Right forelimb (tissue), 1 donor: ENCODE data around the gene ACTN1.

Experiments
- DNase-seq: peaks from one replicate; pipeline ENCODE4 v3.0.0-alpha.2; 2018

The ACTN1 gene

DNA sequence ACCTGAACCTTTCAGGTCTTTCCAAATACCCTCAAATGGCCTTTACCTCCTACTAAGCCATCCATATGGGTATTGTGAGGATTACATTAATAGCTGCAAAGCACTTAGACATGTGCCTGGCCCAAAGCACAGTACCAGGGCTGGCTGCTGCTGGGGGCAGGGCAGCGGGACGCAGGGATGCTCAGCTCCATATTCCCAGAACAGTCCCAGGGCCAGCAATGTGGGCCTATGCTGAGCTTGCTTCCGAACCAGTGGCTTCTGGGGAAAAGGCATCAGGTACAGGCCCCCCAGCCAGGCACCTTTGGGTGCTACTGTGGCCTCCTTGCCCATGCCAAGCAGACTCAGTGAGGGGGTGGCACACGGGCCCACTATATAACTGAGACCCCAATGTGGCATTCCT, 10.4 kb downstream of the ACTN1 start:
- no peak for DNase-seq

DNA sequence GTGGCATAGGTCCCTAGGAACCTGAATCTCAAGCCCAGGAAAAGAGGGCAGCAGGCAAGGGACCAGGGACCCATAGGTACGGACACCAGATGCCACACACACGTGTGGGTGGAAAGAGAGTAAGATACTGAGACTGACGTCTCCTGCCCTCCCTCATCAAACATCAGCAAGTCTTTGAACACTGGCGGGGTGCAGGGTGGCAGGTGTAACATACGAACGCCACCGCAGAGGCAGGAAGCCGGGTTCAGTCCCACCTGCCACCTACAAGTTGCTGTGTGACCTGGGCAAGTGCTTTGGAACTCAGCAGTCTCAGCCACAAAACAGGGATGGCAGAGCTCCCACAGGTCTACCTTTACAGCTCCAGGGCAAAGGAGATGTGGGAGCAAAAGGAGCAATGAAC, 11.1 kb downstream of the ACTN1 start:
- no peak for DNase-seq

DNA sequence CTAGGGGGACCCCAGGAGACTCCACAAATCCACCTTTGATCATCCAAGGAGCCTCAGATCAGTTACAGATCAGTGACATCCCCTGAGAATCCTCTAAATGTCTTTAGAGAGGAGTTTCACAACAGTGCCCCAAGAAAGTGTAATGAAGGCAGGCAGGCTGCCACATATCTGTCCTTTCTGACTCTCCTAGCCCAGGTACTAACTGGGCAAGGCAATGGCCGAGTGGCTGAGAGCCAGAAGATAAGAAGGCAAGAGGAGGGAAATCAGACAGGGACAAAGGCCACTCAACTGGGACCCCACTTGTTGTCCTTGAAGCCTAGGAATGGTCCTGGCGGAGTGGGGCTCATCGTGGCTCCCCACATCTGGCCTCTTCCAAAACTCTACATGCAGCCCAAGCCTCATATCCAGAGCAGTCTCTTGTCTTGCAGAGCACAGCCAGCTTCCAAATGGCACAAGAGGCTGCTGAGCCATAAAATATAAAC, 11.6 kb downstream of the ACTN1 start:
- no peak for DNase-seq

DNA sequence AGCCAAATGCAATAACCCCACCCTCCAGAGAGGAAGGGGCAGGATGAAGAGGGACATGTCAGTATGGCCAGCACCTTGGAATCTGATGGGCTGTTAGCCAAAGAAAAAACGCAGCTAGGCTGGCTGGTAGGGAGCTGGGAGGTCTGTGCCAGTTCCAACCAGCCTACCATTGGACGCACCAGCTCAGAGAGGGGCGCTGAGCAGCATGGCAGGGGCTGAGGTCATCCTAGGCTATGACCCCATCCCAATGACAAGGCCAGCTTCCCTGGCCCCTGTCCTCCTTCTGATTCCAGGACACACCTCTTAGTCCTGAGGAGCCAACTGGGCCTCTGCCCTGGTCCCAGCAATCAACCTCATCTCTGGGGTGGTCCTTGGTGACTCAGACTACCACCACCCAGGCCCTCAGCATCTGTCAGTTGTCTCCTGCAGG, 12.2 kb downstream of the ACTN1 start:
- DNase-seq = no peak

DNA sequence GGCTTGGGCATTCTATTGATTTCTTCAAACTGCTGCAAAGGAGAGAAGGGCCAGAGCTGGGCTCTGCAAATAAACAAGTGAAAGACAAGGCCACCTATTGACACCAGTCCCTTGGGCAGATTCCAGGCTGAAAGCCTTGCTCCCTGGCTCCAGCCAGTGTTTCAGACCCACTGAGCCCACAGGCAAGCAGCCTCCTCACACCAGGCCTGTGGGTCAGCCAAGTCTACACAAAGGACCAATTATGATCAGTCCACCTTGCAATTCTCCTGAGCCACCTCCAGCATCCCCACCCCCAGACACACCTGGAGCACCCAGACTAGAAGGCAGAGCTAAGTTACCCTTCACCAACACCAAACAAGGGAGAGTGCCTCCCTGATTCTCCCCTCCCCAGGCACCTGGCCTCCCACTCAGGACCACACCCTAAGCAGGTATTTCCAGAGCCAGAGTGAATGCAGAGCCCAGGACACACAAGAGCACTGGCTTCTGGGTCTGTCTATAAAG, 13.8 kb downstream of the ACTN1 start:
- no peak for DNase-seq

GRCh38 chr14:68964300-68965093, 14.6 kb downstream of the ACTN1 start:
- DNase-seq = no peak

DNA sequence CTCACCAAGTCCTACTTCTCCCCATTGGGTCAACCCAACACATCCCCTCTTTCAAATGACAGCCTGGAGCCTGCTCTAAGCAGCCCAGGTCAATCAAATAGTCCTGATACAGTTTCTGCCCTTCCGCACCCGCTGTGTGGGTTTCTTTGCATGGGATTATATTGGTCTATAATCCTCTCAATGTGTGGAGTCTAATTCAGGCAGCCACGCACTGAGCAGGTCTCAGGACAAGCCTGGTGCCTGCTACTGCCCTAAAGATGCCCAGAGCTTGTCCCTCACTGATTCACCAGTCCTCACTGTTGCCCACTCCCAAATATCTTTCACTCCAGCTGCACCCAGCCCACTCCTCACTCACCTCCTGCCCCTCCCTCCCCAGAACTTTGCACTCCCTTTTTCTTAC, 16.4 kb downstream of the ACTN1 start:
- no peak for DNase-seq

DNA sequence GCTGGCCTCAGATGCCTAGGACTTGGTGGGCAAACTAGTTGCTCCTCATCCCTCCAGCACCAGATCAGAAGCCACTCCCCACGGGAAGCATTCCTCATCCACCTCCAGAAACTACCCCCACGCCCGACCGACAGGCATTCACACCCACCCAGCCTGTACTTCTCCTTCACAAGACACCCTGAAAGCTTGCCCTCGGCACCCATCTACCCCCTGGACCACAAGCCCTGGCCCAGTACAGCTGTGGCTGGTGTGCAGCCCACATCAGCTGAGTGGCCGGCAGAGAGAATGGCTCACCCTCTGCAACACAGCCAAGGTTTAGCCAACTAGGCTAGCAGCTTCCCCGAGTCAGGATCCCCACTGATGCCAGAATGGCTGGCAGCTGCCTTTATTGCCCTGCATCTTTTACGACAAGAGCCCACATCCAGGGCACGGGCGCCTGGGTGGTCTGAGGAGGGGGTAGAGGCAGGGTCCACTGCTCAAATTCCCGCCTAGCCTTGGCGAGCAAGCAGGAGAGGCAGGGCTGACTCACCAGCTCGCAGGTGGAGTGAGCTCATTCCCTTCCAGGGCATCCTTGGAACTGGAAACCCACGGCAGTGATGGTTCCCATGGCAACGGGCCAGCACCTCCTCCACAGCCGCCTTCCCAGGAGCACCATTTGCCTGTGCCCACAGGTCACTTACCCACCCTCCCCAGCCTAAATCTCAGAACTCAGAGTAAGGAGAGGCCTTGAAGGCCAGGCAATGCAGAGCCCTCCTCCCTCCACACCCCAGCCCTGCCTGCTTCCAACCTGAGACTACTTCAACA, 17.1 kb downstream of the ACTN1 start:
- DNase-seq = no peak

DNA sequence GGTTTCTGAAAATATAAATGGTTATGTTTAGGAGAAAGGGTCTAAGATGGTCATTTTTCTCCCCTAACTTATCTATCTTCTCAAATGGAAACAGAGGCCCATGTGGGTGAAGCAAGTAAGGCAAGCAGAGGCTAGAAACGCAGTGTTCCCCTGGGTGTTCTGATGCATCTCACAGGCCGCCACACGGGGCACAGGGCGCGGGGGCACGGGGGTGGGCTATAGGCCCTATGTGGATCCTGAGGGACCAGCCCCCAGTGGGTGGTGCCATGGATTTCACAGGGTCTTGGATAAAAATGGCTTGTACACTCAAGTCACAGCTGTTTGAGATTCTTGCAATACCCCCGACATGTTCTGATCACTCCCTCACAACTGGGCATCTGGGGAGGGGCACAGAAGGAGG, 17.7 kb downstream of the ACTN1 start:
- DNase-seq = no peak

DNA sequence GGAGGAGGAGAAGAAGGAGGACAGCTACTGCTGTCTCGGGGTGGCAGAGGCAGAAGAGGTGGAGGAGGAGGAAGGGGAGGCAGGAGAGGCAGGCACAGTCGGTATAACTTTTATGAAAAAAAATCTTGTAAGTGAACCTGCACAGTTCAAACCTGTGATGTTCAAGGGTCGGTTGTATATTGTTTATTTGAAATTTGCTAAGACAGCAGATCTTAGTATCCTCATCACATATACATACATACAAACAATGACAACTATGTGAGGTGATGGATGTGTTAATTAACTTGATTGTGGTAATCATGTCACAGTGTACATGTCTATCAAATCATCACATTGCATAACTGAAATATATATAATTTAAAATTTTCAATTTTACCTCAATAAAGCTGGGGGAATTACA, 19.0 kb downstream of the ACTN1 start:
- DNase-seq = no peak

DNA sequence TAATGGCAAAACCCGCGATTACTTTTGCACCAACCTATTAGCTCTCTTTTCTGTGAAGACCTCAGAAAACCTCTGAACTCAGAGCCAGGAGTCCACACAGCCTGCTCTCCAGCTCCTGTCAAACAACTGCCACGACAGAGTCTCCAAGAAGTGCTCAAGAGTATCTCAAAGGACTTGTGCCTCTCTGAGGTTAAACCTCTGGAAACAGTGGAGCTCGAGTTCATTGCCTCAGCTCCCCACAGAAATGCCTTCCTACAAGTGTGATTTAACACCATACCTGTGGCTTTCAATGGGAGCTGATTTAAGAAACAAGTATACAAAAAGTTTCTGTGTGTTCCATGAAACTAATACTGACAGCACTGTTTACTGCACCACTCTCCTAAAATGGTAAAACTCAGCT, 20.1 kb downstream of the ACTN1 start:
- DNase-seq = no peak

DNA sequence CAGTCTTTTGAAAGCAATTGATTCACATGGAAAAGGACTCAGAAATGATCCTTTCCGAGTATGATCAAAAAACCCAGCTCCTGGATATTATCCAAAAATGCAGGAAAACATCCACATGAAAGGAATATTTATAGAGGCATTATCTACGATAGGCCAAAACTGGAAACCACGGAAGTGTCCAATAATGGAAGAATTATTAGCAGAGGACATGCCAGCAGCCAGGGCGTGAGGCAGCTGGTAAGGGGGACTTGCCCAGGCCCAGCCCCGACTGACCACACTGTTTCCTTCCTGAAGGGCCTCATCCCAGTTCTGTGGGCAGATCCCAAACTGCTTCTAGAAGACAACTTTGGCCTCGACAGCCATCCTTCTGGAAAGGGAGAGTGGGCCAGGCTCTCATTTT, 20.5 kb downstream of the ACTN1 start:
- DNase-seq = no peak

DNA sequence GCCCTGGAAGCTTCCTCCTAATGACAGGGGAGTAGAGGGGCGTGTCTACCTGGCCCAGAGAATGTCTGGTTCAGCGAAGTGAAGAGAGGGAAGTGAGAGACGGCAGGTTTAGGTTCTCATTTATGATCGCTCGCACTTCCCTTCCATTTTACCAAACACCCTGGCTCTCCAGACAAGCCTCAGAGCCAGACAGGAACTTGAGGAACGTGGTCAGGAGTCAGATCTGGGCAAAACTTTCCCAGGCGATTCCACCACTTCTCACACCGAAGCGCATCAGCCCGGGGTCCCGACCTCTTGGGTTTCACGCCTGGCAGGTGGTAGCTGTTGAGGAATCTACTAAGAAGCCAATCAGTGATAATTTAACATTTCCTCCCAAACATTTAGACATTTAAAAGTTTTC, 21.3 kb downstream of the ACTN1 start:
- no peak for DNase-seq

DNA sequence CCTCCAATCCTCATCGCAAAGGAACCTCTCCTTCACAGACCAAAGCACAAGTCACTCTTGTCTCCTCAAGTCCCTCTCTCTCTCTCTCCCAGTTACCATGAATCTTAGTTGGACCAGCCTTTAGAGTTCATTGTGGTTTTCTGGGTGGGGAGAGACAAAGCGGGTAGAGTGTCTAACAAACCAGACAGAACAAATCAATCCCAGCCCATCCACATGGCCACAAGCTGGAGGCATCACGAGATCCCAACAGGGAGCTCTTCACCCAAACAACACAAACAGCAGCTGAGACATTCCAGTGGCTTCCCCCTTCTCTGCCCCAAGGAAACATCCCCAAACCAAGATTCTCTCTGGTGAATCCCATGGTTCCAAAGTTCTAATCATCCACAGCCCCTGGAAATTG, 22.4 kb downstream of the ACTN1 start:
- DNase-seq = no peak

GRCh38 chr14:68955851-68956179, 23.3 kb downstream of the ACTN1 start:
- DNase-seq = no peak

DNA sequence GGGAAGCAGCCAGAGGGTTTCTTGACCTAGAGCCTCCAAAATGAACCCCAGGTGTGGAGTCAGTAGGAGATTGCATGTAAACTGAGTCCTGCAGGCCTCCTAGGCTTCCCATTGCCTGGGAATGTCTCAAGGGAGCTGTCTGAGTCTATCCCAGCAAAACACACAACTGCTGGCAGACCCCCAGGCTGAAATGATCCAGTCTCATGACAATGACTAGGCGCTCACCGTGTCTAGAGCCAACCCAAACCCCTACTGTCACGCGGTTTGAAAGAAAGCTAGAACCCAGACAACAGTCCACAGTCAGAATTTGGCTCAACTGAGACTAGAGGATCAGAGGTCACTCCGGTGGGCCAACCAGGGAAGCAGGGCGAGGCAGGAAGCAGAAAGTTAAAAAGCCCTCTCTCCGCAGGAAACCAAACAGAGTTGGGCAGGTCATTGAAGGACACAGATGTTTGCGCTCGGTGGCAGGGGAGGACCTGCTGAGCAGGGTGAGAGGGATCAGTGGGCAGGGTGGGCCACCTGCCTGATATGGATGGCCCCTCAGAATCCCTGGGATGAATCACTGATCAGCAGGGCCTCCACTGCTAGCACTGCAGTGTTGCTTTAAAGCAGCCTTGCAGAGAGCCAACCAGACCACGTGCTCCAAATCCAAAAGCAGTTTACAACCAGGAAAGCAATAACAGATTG, 23.8 kb downstream of the ACTN1 start:
- DNase-seq = no peak

DNA sequence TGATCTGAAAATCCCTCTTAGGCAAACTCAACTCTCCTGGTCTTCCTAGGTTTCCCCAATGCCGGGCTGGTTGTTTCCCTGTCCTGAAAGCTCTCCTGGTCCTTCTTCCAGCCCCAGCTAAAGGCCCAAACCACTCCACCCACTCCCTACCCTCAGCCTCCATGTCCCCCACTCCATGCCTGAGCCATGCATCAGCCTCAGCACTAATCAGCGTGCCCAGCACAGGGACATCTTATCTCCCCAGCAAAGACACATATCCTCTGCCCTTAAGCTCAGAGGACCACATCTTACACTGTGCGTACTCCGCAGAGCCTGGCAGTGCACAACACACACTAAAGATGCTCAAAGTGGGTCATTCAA, 25.9 kb downstream of the ACTN1 start:
- no peak for DNase-seq

- peak; percentile 88 for DNase-seq
Measured at GRCh38 chr14:68952531-68953195, 26.4 kb downstream of the ACTN1 start.

DNA sequence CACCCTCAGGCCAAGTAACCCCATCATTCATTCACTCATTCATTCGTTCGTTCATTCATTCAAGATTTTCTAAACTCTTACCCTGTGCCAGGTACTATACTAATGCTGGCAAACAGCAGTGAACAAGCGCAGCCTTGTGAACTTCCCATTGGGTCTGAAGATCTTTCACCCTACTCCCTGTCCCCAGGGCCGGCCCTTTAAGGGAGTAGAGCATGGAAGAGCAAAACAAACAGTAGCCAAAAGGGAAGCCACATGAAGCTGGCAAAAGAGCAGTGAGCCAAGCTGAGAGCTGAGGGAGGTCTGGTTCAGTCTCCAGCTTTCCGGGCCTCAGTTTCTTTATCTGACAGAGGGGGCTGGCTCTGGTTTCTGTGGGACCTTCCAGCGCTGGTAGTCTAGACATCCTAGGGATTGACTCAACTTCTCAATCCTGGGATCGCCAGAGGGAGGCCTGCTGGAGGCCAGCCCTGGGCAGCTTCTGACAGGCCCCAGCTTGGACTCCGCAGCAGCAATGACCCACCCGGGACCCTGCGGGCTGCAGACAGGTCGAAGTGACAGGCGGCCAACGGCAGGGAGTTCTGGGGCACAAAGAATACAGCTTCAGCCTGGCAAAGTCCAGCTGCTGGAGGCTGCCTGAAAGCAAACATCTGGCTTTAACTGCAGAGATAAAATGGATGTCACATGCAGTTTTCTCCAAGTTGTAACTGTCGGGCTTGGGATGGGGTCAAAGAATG, 27.1 kb downstream of the ACTN1 start:
- no peak for DNase-seq

- DNase-seq = no peak
Measured at GRCh38 chr14:68951035-68951797, 27.9 kb downstream of the ACTN1 start.

DNA sequence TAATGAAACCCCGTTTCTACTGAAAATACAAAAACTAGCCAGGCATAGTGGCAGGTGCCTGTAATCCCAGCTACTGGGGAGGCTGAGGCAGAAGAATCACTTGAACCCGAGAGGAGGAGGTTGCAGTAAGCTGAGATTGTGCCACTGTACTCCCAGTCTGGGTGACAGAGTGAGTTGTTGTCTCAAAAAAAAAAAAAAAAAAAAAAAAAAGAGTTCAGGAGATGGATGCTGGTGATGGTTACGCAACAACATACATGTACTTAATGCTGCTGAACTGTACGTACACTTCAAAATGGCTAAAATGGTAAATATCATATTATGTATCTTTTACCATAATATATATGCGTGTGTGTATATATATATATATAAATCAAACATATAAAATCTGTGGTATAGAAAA, 29.0 kb downstream of the ACTN1 start:
- DNase-seq = no peak

GRCh38 chr14:68949601-68949965, 29.5 kb downstream of the ACTN1 start:
- DNase-seq = no peak
